HepG2 (cell line): ENCODE data around the gene ZNF146. TPM values are rescaled to one million over a fixed set of nuclear protein-coding genes. Genes with fewer than 3 reads are reported as not detected.
A peak's percentile ranks its signal among the peaks of the same experiment; 100 is the strongest.

Experiments used
- ARID5B ChIP-seq: IDR thresholded peaks from 2 replicates; pipeline ENCODE4 v1.4.0; 2020; ENCODE audit warnings: mild to moderate bottlenecking, missing genetic modification reagents
- DMAP1 ChIP-seq: IDR thresholded peaks from 2 replicates; pipeline ENCODE4 v1.6.1; 2016
- DNMT3B ChIP-seq: conservative IDR thresholded peaks from 2 replicates; pipeline ENCODE4 v1.6.1; 2016; ENCODE audit warnings: missing biosample characterization, control low read depth
- MAF1 ChIP-seq: sonication (generic); formaldehyde crosslinking; IDR thresholded peaks from 2 replicates; pipeline ENCODE4 v1.5.0; 2020; ENCODE audit warnings: missing genetic modification reagents, borderline replicate concordance
- MED8 ChIP-seq: sonication (generic); formaldehyde crosslinking; IDR thresholded peaks from 2 replicates; pipeline ENCODE4 v1.8.1; 2023; ENCODE audit warnings: mild to moderate bottlenecking, missing genetic modification reagents; ENCODE audit not compliant: insufficient replicate concordance
- NR2F2 ChIP-seq: IDR thresholded peaks from 2 replicates; pipeline ENCODE4 v1.6.1; 2012; ENCODE audit warnings: low read depth, inconsistent platforms, borderline replicate concordance
- POLR2A ChIP-seq, 2 experiments: IDR thresholded peaks; 2 replicates each; pipeline ENCODE4 v1.6.1; 2011; ENCODE audit warnings: low read depth in 2 of 2, low read length in 2 of 2, mild to moderate bottlenecking in 1 of 2, moderate library complexity in 1 of 2; ENCODE audit not compliant: insufficient read depth in 1 of 2
- SP140L ChIP-seq: sonication (generic); formaldehyde crosslinking; IDR thresholded peaks from 2 replicates; pipeline ENCODE4 v1.4.0; 2020; ENCODE audit warnings: missing genetic modification reagents, borderline replicate concordance
- ZBTB38 ChIP-seq: sonication (generic); formaldehyde crosslinking; IDR thresholded peaks from 2 replicates; pipeline ENCODE4 v1.5.1; 2020; ENCODE audit warnings: mild to moderate bottlenecking, missing genetic modification reagents
- ZNF431 ChIP-seq: sonication (generic); formaldehyde crosslinking; IDR thresholded peaks from 2 replicates; pipeline ENCODE4 v1.9.0; 2022; ENCODE audit warnings: missing genetic modification reagents, low read depth, mild to moderate bottlenecking, borderline replicate concordance
- ZSCAN25 ChIP-seq: sonication (generic); formaldehyde crosslinking; IDR thresholded peaks from 2 replicates; pipeline ENCODE4 v1.8.0; 2022; ENCODE audit warnings: mild to moderate bottlenecking, missing genetic modification reagents
- ZSCAN30 ChIP-seq: sonication (generic); formaldehyde crosslinking; IDR thresholded peaks from 2 replicates; pipeline ENCODE4 v1.5.0; 2020; ENCODE audit warnings: mild to moderate bottlenecking, missing genetic modification reagents
- polyA plus RNA-seq, 8 experiments: library from polyadenylated mRNA; depleted of rRNA in 3 of 8; stranded (reverse) in 7 of 8; unstranded in 1 of 8; fragments of >200 nt; fragmentation: Illumina TruSeq in 4 of 8; extraction: Trizol in 4 of 8; gene quantifications; 2 replicates each; pipeline versions ENCODE4 v1.2.1 to v1.2.3, GENCODE V29; 2011 to 2016; ENCODE audit warnings: low read depth in 4 of 8, missing spikeins in 1 of 8, mixed read lengths in 1 of 8; ENCODE audit not compliant: insufficient read depth in 1 of 8
- total RNA-seq, 5 experiments: library from RNA; depleted of rRNA; stranded (reverse); fragments of >200 nt; fragmentation: Illumina TruSeq; extraction: Trizol; gene quantifications; 2 replicates each; pipeline ENCODE4 v1.2.3, GENCODE V29; 2016; ENCODE audit warnings: low read depth in 1 of 5
- TF ChIP-seq, protein P1 (sequence below): sonication (generic); formaldehyde crosslinking; IDR thresholded peaks from 2 replicates; pipeline ENCODE4 v1.5.0; 2020; ENCODE audit warnings: missing genetic modification reagents
- TF ChIP-seq, protein P2 (sequence below): sonication (generic); formaldehyde crosslinking; IDR thresholded peaks from 2 replicates; pipeline ENCODE4 v1.5.0; 2020; ENCODE audit warnings: mild to moderate bottlenecking, missing genetic modification reagents, borderline replicate concordance

Gene ZNF146
- total and polyA plus RNA-seq, 2 of the 13 experiments (the other 11 are each of a cell fraction or from before 2014, with no cell fraction given): 28.4 to 52.7 TPM

DNA sequence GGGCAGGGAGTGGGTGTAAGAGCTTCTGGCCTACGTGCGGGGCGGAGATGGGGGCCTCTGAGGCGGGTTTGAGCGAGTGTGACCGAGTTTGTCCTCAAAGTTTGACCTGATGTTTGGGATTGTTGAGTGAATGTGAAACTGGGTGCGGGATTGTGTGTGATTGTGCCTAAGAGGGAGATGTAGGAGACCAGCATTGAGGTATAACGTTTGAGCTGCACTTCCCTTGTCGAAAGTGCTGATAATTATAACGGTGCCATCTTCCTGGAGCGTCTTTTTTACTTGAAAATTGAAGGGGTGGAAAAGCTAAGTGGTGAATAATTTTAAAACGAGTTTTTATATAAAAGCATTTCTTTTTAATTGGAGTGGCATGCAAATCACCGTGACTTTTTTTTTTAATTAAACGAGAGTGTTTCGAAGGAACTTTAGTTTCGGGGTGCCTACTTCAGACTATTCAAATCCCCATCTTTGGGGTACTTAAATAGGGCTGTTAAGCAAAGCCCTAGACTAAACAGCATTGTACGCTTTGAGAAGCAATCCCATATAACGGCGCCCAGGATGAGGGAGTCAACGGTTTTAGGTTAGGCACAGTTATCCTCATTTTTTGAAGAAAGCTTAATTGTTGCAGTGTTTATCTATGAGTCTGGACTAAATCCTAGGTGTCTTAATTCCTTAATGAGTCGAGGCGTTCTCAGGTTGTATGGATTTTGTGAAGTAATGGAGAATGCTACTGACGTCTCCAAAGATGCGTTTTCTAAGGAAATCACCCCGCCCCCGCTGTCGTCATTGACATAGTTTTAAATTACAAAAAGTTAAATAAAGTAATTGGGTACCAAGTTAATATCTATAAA is 594 bp downstream of the ZNF146 start (continued):
- 0 out of 2 replicates have a peak, but pooled peaks have one; percentile 7 for TF ChIP-seq ARID5B (CRISPR knock-in tag)
- peak; percentile 5; the same call in 1 of the 2 replicates for TF ChIP-seq DNMT3B (CRISPR knock-in tag)
- peak in 1 of 2 experiments; percentile 86; a peak in 3 of 4 replicates for TF ChIP-seq POLR2A (IDR thresholded peaks at IDR 0.05; ENCODE audit: insufficient read depth in 1 of 2, low read depth in 2 of 2, low read length in 2 of 2)
- TF ChIP-seq, protein P1, sequence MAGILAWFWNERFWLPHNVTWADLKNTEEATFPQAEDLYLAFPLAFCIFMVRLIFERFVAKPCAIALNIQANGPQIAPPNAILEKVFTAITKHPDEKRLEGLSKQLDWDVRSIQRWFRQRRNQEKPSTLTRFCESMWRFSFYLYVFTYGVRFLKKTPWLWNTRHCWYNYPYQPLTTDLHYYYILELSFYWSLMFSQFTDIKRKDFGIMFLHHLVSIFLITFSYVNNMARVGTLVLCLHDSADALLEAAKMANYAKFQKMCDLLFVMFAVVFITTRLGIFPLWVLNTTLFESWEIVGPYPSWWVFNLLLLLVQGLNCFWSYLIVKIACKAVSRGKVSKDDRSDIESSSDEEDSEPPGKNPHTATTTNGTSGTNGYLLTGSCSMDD (CRISPR knock-in tag): no peak
- peak; percentile 14; the same call in 1 of the 2 replicates for TF ChIP-seq DMAP1 (CRISPR knock-in tag)
- no peak for TF ChIP-seq SP140L (CRISPR knock-in tag)
- TF ChIP-seq ZBTB38 (CRISPR knock-in tag): 0 out of 2 replicates have a peak, but pooled peaks have one; percentile 24
- peak; percentile 1 for TF ChIP-seq MED8
- no peak for TF ChIP-seq ZSCAN25 (CRISPR knock-in tag)
- 0 out of 2 replicates have a peak, but pooled peaks have one; percentile 62 for TF ChIP-seq ZNF431 (CRISPR knock-in tag)
- TF ChIP-seq ZSCAN30 (CRISPR knock-in tag): 0 out of 2 replicates have a peak, but pooled peaks have one; percentile 73
- 0 out of 2 replicates have a peak, but pooled peaks have one; percentile 17 for TF ChIP-seq NR2F2
- TF ChIP-seq, protein P2, sequence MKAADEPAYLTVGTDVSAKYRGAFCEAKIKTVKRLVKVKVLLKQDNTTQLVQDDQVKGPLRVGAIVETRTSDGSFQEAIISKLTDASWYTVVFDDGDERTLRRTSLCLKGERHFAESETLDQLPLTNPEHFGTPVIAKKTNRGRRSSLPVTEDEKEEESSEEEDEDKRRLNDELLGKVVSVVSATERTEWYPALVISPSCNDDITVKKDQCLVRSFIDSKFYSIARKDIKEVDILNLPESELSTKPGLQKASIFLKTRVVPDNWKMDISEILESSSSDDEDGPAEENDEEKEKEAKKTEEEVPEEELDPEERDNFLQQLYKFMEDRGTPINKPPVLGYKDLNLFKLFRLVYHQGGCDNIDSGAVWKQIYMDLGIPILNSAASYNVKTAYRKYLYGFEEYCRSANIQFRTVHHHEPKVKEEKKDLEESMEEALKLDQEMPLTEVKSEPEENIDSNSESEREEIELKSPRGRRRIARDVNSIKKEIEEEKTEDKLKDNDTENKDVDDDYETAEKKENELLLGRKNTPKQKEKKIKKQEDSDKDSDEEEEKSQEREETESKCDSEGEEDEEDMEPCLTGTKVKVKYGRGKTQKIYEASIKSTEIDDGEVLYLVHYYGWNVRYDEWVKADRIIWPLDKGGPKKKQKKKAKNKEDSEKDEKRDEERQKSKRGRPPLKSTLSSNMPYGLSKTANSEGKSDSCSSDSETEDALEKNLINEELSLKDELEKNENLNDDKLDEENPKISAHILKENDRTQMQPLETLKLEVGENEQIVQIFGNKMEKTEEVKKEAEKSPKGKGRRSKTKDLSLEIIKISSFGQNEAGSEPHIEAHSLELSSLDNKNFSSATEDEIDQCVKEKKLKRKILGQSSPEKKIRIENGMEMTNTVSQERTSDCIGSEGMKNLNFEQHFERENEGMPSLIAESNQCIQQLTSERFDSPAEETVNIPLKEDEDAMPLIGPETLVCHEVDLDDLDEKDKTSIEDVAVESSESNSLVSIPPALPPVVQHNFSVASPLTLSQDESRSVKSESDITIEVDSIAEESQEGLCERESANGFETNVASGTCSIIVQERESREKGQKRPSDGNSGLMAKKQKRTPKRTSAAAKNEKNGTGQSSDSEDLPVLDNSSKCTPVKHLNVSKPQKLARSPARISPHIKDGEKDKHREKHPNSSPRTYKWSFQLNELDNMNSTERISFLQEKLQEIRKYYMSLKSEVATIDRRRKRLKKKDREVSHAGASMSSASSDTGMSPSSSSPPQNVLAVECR (CRISPR knock-in tag): peak; percentile 17; the same call in 1 of the 2 replicates
- TF ChIP-seq MAF1 (CRISPR knock-in tag): no peak
